Measurements from ENCODE around the gene MFSD2A.
"Not testable (repeated sequence)": the region's sequence is repeated elsewhere in the genome, so short reads cannot be mapped to it uniquely, and the experiment has no call there.

The MFSD2A gene

GRCh38 chr1:39940980-39941871 is 13.7 kb upstream of the MFSD2A start:
- no peak for DNase-seq (ENCODE audit: low spot score)

- no peak for DNase-seq (ENCODE audit: low spot score)
These were observed 11.3 kb upstream of the MFSD2A start for GRCh38 chr1:39943471-39944290.

GRCh38 chr1:39944410-39945112 is 10.4 kb upstream of the MFSD2A start:
- DNase-seq (ENCODE audit: low spot score), result no peak

- DNase-seq (ENCODE audit: low spot score), result no peak
These were observed 8.7 kb upstream of the MFSD2A start for GRCh38 chr1:39946216-39946615.

GRCh38 chr1:39947260-39947659 is 7.7 kb upstream of the MFSD2A start:
- no peak for DNase-seq (ENCODE audit: low spot score)

GRCh38 chr1:39949891-39950290 is 5.1 kb upstream of the MFSD2A start:
- DNase-seq (ENCODE audit: low spot score), result no peak

GRCh38 chr1:39951926-39952325 is 3.0 kb upstream of the MFSD2A start:
- no peak for DNase-seq (ENCODE audit: low spot score)

GRCh38 chr1:39952359-39953110 is 2.4 kb upstream of the MFSD2A start:
- no peak for DNase-seq (ENCODE audit: low spot score)

- DNase-seq (ENCODE audit: low spot score), result no peak
These were observed 548 bp upstream of the MFSD2A start for GRCh38 chr1:39954324-39954869.

- peak; percentile 32 for DNase-seq (ENCODE audit: low spot score)
These were observed 898 bp downstream of the MFSD2A start for GRCh38 chr1:39955547-39956539.

- no peak for DNase-seq (ENCODE audit: low spot score)
These were observed 2.5 kb downstream of the MFSD2A start for GRCh38 chr1:39957299-39958015.

GRCh38 chr1:39958403-39959200 is 3.7 kb downstream of the MFSD2A start:
- DNase-seq (ENCODE audit: low spot score), result no peak

- DNase-seq (ENCODE audit: low spot score), result no peak
These were observed 4.8 kb downstream of the MFSD2A start for GRCh38 chr1:39959651-39960333.

- DNase-seq (ENCODE audit: low spot score), result peak; percentile 59
These were observed 5.5 kb downstream of the MFSD2A start for GRCh38 chr1:39960431-39960958.

GRCh38 chr1:39962450-39962825 is 7.5 kb downstream of the MFSD2A start:
- DNase-seq (ENCODE audit: low spot score), result no peak

GRCh38 chr1:39962964-39963363 is 8.0 kb downstream of the MFSD2A start:
- DNase-seq (ENCODE audit: low spot score), result not testable (repeated sequence)

- DNase-seq (ENCODE audit: low spot score), result no peak
These were observed 9.6 kb downstream of the MFSD2A start for GRCh38 chr1:39964552-39964951.

GRCh38 chr1:39965044-39965443 is 10.1 kb downstream of the MFSD2A start:
- DNase-seq (ENCODE audit: low spot score), result no peak
